HG03135 (cell line): Measurements from ENCODE around the gene DISC1.
"Not testable (repeated sequence)": the region's sequence is repeated elsewhere in the genome, so short reads cannot be mapped to it uniquely, and the experiment has no call there.

ENCODE experiments used
- ATAC-seq: cut with Tn5 transposase; IDR thresholded peaks from one replicate; pipeline ENCODE4 v1.9.1; 2021; ENCODE audit warnings: mild to moderate bottlenecking, moderate library complexity; ENCODE audit not compliant: unreplicated experiment

The DISC1 gene

GRCh38 chr1:231871878-231872277, 245.3 kb downstream of the DISC1 start:
- ATAC-seq: no peak

- ATAC-seq: no peak
These were observed 245.9 kb downstream of the DISC1 start for GRCh38 chr1:231872461-231872910.

GRCh38 chr1:231878737-231879136, 252.1 kb downstream of the DISC1 start:
- no peak for ATAC-seq

GRCh38 chr1:231879296-231879695, 252.7 kb downstream of the DISC1 start:
- ATAC-seq: no peak

GRCh38 chr1:231882333-231882732, 255.7 kb downstream of the DISC1 start:
- ATAC-seq: no peak

- no peak for ATAC-seq
These were observed 256.2 kb downstream of the DISC1 start for GRCh38 chr1:231882790-231883189.

- ATAC-seq: no peak
These were observed 256.8 kb downstream of the DISC1 start for GRCh38 chr1:231883382-231883781.

GRCh38 chr1:231885209-231885854, 258.7 kb downstream of the DISC1 start:
- no peak for ATAC-seq

- ATAC-seq: no peak
These were observed 260.6 kb downstream of the DISC1 start for GRCh38 chr1:231887166-231887565.

GRCh38 chr1:231887866-231888265, 261.3 kb downstream of the DISC1 start:
- no peak for ATAC-seq

GRCh38 chr1:231890791-231891190, 264.2 kb downstream of the DISC1 start:
- ATAC-seq: no peak

- ATAC-seq: no peak
These were observed 267.0 kb downstream of the DISC1 start for GRCh38 chr1:231893400-231894102.

- ATAC-seq: no peak
These were observed 270.2 kb downstream of the DISC1 start for GRCh38 chr1:231896806-231897205.

GRCh38 chr1:231899046-231899445, 272.5 kb downstream of the DISC1 start:
- no peak for ATAC-seq

- no peak for ATAC-seq
These were observed 273.3 kb downstream of the DISC1 start for GRCh38 chr1:231899713-231900435.

GRCh38 chr1:231903586-231904081, 277.0 kb downstream of the DISC1 start:
- ATAC-seq: no peak

- not testable (repeated sequence) for ATAC-seq
These were observed 280.7 kb downstream of the DISC1 start for GRCh38 chr1:231907310-231907709.

- no peak for ATAC-seq
These were observed 286.9 kb downstream of the DISC1 start for GRCh38 chr1:231913493-231913892.

- no peak for ATAC-seq
These were observed 291.8 kb downstream of the DISC1 start for GRCh38 chr1:231918239-231919015.

GRCh38 chr1:231919239-231919885, 292.8 kb downstream of the DISC1 start:
- no peak for ATAC-seq
